NCI-H345 (cell line): ENCODE data around the gene AEBP2.
"Not testable (repeated sequence)": the region's sequence is repeated elsewhere in the genome, so short reads cannot be mapped to it uniquely, and the experiment has no call there.

Source experiments
- DNase-seq: peaks from one replicate; lab custom pipeline; 2025; lab: John Stamatoyannopoulos, UW

AEBP2 gene

DNA sequence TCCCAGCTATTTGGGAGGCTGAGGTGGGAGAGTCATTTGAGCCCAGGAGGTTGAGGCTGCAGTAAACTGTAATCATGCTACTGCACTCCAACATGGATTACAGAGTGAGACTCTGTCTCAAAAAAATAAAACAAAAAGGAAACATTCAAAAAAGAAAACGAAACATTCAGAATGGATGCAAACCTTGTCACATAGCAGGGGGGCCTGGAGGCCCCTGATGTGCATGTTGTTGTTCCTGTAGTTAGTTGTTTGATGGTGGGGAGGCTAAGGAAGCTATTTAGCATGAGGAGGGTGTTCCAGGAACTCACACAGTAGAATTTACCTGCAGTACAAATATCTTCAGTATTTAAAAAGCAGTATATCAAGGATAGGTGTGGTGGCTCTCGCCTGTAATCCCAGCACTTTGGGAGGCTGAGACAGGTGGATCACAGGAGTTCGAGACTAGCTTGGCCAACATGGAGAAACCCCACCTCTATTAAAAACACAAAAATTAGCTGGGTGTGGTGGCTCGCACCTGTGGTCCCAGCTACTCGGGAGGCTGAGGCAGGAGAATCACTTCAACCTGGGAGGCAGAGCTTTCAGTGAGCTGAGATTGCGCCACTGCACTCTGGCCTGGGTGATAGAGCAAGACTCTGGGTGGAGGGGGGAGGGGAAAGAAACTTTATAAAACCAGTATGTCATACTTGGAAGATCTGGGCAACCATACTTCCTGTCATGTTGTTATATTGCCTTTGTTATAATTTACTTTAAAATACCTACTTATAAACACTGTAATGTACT is 17.6 kb upstream of the AEBP2 start:
- DNase-seq = no peak

DNA sequence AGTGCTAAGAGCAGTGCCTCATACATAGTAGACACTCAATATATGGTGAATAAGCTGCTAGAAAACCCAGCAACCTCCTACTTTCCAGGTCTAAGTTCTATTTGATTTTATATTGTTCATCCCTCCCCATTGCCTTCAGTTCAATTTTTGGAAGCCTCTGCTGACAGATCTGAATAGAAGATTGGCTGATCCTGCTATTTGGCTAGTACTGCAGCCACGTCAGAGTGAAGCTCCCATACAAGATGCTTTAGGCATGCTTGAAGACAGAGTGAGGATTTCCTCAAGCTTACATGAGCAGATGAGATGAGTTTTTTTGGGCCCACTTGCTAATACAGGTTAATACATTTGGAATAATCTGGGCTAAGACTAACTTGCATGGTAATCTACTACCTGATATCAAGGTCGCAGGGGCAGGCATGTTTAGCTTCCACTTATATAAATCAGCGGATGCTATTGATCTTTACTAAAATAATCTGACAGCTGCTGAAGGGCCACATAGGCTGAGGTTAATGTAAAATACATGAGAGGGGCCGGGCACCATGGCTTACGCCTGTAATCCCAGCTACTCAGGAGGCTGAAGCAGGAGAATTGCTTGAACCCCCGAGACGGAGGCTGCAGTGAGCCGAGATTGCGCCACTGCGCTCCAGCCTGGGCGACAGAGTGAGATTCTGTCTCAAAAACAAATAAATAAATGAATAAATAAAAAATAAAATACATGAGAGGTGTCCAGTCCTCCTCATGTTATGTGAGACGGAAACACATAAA is 15.9 kb upstream of the AEBP2 start:
- no peak for DNase-seq

DNA sequence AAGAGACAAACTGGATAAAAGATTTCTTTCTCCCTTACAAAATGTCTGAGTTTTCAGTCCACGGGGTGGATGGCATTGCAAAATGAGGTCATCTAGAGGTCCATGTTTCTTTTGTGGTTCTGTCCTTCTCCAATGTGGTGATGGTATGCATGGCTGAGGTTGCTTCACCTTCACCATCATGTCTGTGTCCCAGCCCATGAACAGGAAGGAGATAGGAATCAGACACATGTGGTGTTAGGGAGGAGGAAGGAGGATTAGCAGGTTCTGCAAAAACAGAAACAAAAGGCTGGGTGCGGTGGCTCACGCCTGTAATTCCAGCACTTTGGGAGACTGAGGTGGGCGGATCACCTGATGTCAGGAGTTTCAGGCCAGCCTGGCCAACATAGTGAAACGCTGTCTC is 11.0 kb upstream of the AEBP2 start:
- no peak for DNase-seq

GRCh38 chr12:19429491-19429890 is 9.8 kb upstream of the AEBP2 start:
- DNase-seq = not testable (repeated sequence)

DNA sequence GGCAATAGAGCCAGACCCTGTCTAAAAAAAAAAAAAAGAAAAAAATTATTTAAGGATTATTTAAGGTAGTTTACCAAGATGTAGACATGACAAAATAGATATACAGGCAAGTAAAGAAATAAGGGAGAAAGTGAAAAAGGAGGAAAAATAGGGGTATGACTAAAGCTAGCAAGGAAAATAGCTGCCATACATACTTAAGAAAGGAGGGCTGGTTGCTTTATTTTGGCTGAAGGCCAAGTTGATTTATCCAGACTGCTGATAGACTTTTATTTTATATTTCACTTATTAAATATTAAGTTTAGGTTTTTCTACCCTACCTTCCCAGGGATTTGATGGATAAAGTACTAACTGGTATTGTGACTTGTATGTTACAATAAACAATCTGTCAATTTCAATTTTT is 8.3 kb upstream of the AEBP2 start:
- no peak for DNase-seq

DNA sequence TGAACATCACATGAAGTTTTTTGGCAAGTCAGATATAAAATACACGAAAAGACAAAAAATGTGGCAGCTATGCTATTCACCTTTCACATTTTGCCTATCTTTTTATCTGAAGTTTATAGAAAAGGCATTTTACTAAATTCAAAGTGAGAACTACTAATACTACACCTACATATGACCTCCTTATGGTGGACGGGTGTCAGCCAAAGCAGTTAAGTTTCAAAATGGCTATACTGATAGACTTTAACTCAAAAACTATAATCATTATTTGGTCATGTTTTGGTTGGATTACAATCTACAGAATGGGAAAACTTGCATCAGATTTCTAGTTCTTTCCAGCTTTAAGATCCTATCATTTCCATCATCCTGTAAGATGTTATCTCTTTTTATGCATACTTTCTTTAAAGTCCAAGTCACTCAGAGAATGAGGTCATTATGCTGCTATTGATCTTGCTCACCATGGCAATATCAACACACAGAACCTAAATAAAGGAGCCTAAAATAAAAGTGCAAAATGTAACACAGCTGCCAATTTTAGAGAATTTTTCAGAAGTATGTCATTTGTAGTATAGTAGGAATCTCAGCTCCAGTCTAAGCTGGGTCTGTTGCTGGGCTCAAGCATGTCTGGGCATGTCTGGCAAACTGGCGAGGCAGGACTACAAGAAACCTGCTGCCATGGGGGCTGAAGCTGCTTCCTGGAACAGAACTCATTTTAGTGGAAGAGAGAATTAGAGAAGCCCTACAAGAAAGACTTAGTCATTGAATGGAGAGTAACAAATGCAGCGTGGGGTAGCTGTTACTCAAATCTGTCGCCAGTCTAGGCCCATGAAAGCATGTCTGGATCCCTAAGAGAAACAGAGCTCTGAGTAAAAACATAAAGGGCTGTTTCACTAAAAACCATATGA is 7.6 kb upstream of the AEBP2 start:
- DNase-seq = peak; percentile 41

- DNase-seq = no peak
Observed at GRCh38 chr12:19432309-19433170, 6.8 kb upstream of the AEBP2 start.

DNA sequence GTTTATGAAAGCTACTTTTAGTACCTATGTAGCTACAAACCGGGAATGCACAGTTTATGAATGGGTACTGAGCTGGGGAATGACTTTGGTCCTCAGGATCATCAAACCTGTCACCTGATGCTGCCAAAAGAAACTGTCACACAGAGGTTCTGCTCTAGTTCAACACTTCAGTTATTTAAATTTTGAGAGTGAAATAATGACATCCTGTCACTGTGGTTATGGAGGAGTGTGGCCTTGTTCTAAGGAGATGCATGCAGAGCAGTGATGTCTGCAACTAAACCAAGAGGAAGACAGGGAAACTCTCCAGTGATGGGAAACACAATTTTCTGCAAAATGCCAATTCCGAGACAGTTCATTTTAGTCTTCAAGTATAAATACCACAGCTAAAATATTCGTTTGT is 4.8 kb upstream of the AEBP2 start:
- DNase-seq = no peak

DNA sequence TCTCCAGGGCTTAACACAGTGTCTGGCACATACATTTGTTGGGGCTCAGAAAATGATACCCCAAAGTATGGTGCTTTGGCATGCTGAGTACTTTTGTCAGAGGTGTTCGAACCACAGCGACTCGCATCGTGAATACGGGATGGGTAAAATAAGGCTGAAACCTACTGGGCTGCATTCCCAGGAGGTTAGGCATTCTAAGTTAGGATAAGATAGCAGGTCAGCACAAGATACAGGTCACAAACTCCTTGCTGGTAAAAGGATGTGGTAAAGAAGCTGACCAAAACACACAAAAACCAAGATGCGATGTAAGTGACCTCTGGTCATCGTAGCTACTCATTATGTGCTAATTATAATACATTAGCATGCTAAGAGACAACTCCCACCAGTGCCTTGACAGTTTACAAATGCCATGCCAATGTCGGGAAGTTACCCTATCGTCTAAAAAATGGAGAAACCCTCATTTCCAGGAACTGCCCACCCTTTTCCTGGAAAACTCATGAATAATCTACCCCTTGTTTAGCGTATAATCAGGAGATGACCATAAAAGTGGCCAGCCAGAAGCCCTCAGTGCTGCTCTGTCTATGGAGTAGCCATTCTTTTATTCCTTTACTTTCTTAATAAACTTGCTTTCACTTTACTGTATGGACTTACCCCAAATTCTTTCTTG is 3.3 kb upstream of the AEBP2 start:
- DNase-seq = no peak

DNA sequence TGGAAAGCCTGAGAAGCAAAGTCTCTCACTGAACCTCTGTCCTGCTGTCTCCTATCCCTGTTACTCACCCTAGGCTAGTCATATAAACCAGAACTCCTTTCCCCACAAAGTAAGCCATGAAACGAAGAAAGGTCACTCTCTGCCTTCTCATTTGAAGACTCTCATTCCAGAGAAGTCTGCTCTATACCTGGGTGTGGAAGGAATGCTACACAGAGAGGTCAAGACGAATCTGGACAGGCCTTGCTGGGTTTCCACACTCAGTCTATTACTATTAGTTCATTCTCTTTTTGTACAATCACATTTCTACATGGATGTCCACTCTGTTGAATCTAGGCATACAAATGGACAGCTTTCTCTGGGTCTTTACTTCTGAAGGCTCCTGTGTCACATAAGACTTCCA is 2.4 kb upstream of the AEBP2 start:
- no peak for DNase-seq

GRCh38 chr12:19437996-19438395 is 1.3 kb upstream of the AEBP2 start:
- DNase-seq = no peak

DNA sequence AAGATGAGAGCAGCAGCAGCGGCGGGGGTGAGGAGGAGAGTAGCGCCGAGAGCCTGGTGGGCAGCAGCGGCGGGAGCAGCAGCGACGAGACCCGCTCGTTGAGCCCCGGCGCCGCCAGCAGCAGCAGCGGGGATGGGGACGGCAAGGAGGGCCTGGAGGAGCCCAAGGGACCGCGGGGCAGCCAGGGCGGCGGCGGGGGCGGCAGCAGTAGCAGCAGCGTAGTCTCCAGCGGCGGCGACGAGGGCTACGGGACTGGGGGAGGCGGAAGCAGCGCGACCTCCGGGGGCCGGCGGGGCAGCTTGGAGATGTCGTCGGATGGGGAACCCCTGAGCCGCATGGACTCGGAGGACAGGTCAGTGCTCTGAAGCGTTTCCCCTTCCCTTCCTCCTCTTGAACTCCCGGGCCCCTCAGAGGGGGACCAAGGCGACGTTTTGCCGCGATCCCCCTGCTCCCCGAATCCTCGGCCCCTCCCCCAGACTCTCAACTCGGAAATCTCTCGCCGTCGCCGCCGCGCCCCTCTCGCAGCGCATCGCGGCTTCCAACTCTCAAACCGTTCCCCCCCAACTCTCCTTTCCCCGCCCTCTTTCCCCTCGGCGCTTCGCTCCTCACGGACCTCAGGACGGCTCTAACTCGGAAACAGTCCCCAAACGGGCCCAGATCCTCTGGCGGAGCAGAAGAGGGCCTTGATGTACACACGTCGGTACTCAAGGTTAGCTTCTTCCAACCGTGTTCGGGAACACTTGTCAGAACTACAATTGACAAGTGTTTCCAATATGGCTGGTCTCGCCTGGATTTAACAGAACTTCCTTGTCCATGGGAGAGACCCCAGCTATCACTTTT is 947 bp downstream of the AEBP2 start:
- DNase-seq = peak; percentile 53

- DNase-seq = no peak
Observed at GRCh38 chr12:19440916-19441315, 1.6 kb downstream of the AEBP2 start.

DNA sequence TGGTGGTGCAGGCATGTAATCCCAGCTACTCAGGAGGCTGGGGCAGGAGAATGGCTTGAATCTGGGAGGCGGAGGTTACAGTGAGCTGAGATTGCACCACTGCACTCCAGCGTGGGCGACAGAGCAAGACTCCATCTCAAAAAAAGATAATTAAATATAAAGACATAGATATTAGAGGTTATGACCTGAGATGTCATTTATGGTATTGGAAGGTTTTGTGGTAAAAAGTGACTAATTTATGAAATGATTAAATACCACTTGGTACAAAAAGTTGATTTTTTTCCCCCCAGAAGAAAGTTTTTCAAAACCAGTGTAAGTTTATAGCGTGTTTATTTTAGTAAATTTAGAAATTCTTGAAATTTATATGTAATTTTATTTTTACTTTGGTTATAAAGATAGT is 4.3 kb downstream of the AEBP2 start:
- no peak for DNase-seq

- no peak for DNase-seq
Observed at GRCh38 chr12:19444097-19444496, 4.8 kb downstream of the AEBP2 start.

DNA sequence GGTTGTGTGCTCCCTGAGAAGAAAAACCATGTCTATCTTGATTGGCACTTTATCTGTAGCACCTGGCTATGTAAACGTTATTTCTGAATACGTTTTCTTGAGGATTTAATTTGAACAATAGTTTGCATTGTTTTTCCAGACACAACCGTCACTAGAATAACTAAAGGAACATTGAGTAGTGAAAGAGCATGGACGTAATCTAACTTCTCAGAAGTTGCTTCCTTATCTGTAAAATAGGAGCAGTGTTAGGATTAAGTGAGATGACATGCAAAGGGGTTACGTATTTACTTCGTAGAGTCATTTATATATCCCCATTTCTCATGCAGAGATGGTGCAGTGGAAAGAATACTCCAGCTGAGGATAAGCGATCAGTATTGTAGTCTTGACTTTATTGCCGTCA is 8.1 kb downstream of the AEBP2 start:
- DNase-seq = no peak

GRCh38 chr12:19449814-19450213 is 10.5 kb downstream of the AEBP2 start:
- DNase-seq = no peak

DNA sequence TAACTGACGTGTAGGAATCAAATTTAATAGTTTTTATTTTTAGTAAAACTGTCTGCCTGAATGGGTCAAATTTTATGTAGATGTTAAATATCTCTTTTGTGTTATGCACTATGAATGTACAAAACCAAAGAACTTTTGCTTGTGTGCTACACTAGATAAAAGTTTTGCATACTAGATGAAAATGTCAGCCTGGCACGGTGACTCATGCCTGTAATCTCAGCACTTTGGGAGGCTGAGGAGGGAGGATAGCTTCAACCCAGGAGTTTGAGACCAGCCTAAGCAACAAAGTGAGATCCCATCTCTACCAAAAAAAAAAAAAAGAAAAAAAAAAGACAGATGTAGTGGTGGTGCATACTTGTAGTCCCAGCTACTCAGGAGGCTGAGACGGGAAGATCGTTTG is 11.1 kb downstream of the AEBP2 start:
- no peak for DNase-seq

GRCh38 chr12:19451196-19451595 is 11.9 kb downstream of the AEBP2 start:
- no peak for DNase-seq

DNA sequence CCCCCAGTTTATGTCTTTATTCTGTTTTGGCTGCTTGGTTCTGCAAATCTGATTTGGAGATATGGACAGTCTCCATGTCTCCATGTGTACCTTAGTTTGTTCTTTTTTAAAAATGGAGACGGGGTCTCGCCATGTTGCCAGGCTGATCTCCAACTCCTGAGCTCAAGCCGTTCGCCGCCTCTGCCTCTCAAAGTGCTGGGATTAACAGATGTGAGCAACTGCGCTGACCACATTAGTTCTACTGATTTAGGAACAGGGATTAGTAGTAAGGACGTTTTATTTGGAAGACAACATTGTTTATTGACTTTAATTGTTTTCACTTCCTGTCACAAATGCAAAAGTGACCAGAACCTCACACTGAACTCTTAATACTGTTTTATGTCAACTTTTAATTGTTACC is 14.7 kb downstream of the AEBP2 start:
- DNase-seq = no peak
